ENCODE measurements around the gene AKAP7.

The AKAP7 gene

GRCh38 chr6:131212024-131212423, 76.8 kb downstream of the AKAP7 start:
- TF ChIP-seq CTCF (IDR thresholded peaks at IDR 0.05; ENCODE audit: borderline replicate concordance, control extremely low read depth, extremely low read depth, insufficient read depth, missing control alignments): no peak
- DNase-seq (ENCODE audit: low spot score): no peak
- in situ Hi-C loops (cut with MboI; ENCODE audit: low sequenced_read_pairs, unreplicated experiment): no loop called here

- TF ChIP-seq CTCF (IDR thresholded peaks at IDR 0.05; ENCODE audit: borderline replicate concordance, control extremely low read depth, extremely low read depth, insufficient read depth, missing control alignments): no peak
- DNase-seq (ENCODE audit: low spot score): no peak
- in situ Hi-C loops (cut with MboI; ENCODE audit: low sequenced_read_pairs, unreplicated experiment): no loop called here
Observed at GRCh38 chr6:131212913-131213312, 77.6 kb downstream of the AKAP7 start.

GRCh38 chr6:131213501-131213990, 78.3 kb downstream of the AKAP7 start:
- no peak for TF ChIP-seq CTCF (IDR thresholded peaks at IDR 0.05; ENCODE audit: borderline replicate concordance, control extremely low read depth, extremely low read depth, insufficient read depth, missing control alignments)
- in situ Hi-C loops (cut with MboI; ENCODE audit: low sequenced_read_pairs, unreplicated experiment): no loop called here
- no peak for DNase-seq (ENCODE audit: low spot score)

- no peak for DNase-seq (ENCODE audit: low spot score)
- no peak for TF ChIP-seq CTCF (IDR thresholded peaks at IDR 0.05; ENCODE audit: borderline replicate concordance, control extremely low read depth, extremely low read depth, insufficient read depth, missing control alignments)
- in situ Hi-C loops (cut with MboI; ENCODE audit: low sequenced_read_pairs, unreplicated experiment): no loop called here
Observed at GRCh38 chr6:131215219-131215618, 80.0 kb downstream of the AKAP7 start.

- in situ Hi-C loops (cut with MboI; ENCODE audit: low sequenced_read_pairs, unreplicated experiment): no loop called here
- no peak for DNase-seq (ENCODE audit: low spot score)
Observed at GRCh38 chr6:131216246-131216645, 81.0 kb downstream of the AKAP7 start.

GRCh38 chr6:131222773-131223172, 87.5 kb downstream of the AKAP7 start:
- in situ Hi-C loops (cut with MboI; ENCODE audit: low sequenced_read_pairs, unreplicated experiment): no loop called here
- no peak for TF ChIP-seq CTCF (IDR thresholded peaks at IDR 0.05; ENCODE audit: borderline replicate concordance, control extremely low read depth, extremely low read depth, insufficient read depth, missing control alignments)
- DNase-seq (ENCODE audit: low spot score): no peak

More at GRCh38 chr6:131216246-131216645, 81.0 kb downstream of the AKAP7 start:
- no peak for TF ChIP-seq CTCF (IDR thresholded peaks at IDR 0.05; ENCODE audit: borderline replicate concordance, control extremely low read depth, extremely low read depth, insufficient read depth, missing control alignments)

- DNase-seq (ENCODE audit: low spot score): no peak
- in situ Hi-C loops (cut with MboI; ENCODE audit: low sequenced_read_pairs, unreplicated experiment): no loop called here
- TF ChIP-seq CTCF (IDR thresholded peaks at IDR 0.05; ENCODE audit: borderline replicate concordance, control extremely low read depth, extremely low read depth, insufficient read depth, missing control alignments): no peak
Observed at GRCh38 chr6:131223416-131223815, 88.1 kb downstream of the AKAP7 start.
